ENCODE data around the gene TPP2.

Gene TPP2

GRCh38 chr13:102696465-102696864, 99.7 kb downstream of the TPP2 start:
- no peak for DNase-seq

- DNase-seq: no peak
These were observed 100.5 kb downstream of the TPP2 start for GRCh38 chr13:102697264-102697663.

- no peak for DNase-seq
These were observed 101.3 kb downstream of the TPP2 start for GRCh38 chr13:102697929-102698648.

- DNase-seq: no peak
These were observed 101.8 kb downstream of the TPP2 start for GRCh38 chr13:102698649-102698980.

- DNase-seq: no peak
These were observed 102.7 kb downstream of the TPP2 start for GRCh38 chr13:102699504-102699903.

GRCh38 chr13:102700088-102701031, 103.6 kb downstream of the TPP2 start:
- DNase-seq: no peak

GRCh38 chr13:102701331-102701730, 104.5 kb downstream of the TPP2 start:
- no peak for DNase-seq

- no peak for DNase-seq
These were observed 106.4 kb downstream of the TPP2 start for GRCh38 chr13:102702965-102703725.

GRCh38 chr13:102703726-102704035, 106.9 kb downstream of the TPP2 start:
- DNase-seq: no peak

GRCh38 chr13:102704238-102705058, 107.7 kb downstream of the TPP2 start:
- DNase-seq: no peak

GRCh38 chr13:102707467-102707866, 110.7 kb downstream of the TPP2 start:
- DNase-seq: no peak

GRCh38 chr13:102708211-102708610, 111.4 kb downstream of the TPP2 start:
- no peak for DNase-seq

GRCh38 chr13:102708991-102709390, 112.2 kb downstream of the TPP2 start:
- DNase-seq: no peak

GRCh38 chr13:102709536-102709935, 112.8 kb downstream of the TPP2 start:
- no peak for DNase-seq

- DNase-seq: no peak
These were observed 113.5 kb downstream of the TPP2 start for GRCh38 chr13:102710261-102710679.

- DNase-seq: no peak
These were observed 118.7 kb downstream of the TPP2 start for GRCh38 chr13:102715447-102715846.

GRCh38 chr13:102718746-102719145, 122.0 kb downstream of the TPP2 start:
- no peak for DNase-seq

GRCh38 chr13:102721800-102722231, 125.0 kb downstream of the TPP2 start:
- DNase-seq: no peak

GRCh38 chr13:102724923-102725322, 128.1 kb downstream of the TPP2 start:
- DNase-seq: peak; percentile 49

- peak; percentile 55 for DNase-seq
These were observed 129.6 kb downstream of the TPP2 start for GRCh38 chr13:102726430-102726829.
